Measurements from ENCODE around the gene TWF2.
A peak's percentile ranks its signal among the peaks of the same experiment; 100 is the strongest.

Gene TWF2

DNA sequence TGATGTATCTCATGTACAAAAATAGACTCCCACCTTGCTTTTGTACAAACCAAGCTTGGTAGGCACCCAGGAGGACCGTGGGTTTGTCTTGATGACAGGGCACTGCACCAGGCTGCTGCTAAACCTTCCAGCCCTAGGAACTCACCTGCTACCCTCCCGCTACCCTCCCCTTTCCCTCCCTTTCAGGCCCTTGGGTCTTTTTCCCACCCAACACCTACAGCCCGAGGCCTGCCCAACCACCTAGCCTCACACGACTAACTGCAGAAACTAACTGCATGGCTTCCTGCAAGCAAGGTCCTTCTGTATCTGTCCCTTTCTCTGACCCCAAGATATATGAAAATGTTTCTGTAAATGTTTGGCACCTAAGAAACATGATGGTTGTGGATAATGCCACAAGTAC lies 17.7 kb upstream of the TWF2 start:
- no peak for DNase-seq

DNA sequence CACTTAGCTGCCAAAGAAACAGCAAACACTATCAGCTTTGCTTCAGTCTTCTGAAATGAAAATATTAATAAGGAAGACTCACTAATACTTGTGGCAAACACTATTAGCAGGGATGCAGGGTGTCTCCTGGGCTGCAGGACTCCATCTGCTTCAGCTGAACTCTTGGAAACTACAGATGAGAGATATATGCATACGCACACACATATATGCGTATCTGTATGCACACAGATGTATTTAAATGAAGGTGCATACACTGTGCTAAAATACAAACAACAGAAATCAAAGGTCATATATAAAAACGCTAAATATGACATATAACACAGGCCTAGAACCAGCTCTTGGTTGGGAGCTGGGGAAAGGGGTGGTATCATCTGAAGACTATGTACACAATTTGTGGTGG lies 17.2 kb upstream of the TWF2 start:
- DNase-seq, result no peak

DNA sequence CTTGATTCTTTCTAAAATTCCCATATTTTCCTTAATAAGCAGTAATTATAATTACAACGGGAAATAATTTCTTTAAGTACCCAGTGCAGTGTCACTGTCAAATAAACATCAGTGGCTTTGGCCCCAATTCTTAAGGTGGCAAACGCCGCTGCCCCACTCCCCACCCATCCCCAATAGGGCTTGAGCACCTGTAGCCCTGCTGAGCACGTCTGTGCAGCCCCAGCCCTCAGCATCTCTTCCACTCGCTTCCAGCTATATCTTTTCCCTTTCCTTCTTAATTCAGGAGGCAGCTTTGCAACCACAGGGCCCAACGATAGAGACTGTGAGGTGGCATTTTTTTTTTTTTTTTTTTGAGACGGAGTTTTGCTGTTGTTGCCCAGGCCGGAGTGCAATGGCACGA lies 15.7 kb upstream of the TWF2 start:
- no peak for DNase-seq

DNA sequence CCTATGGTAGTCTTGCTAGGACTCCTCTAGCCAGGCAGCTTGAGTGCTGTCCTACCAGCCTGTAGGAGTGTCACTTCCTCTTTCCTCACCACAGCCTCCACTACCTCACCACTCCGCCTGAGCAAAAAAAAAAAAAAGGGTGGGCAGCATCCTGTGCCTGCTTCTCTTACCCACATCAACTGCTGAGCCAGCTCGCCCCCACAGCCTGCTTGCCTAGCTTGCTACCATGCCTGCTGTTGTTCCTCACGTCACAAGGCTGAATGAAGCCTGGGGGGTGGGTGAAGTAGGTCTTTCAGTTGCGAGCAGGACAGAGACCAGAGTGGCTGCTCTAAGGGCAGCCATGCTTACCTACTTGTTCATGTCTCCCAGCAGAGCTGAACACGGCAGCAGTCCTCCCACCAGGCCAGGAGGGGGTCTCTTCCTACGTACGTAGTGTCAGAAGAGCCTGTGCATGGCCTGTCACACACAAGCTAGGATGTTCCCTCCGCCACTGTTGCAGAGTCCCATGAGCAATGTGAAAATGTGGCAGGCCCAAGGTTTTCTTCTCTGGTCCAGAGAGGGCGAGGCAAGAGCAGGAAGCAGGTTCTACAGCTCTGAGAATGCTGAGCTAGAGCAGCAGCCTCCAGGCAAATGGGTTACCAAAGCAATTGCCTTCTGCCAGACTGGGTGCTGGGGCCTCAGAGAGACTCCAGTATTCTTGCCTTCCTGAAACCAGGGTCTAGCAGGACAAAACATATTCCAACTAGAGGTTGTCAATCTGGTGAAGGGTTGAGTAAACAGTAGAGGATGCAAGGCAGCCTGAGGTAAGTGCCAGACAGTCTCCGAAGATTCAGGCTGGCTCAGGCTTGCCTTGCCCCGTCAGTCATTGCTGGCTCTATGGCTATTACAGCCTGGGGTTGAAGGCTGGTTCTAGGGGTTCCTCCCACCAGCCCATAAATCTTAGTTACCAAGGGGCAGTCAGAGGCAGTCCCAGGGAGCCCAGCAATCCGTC lies 14.7 kb upstream of the TWF2 start:
- peak; percentile 97 for DNase-seq

DNA sequence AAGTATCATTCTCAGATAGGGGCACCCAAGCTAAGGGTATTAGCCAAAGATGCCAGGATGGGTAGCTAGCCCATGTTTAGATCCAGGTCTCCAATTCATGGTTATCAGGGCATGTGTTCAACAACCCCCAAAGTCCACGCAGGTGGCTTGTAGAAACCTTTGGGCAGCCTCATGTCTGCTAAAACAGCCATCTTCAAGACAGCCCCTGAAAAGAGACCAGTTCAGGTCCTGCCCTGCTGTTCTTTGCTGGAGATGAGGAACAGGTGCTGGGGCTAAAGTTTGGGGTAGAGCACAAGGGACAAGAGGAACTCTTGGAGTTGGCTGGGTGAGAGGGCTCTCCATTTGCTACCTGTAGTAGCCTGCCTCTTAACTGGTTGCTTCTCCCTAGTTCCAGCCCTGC lies 11.2 kb upstream of the TWF2 start:
- no peak for DNase-seq

DNA sequence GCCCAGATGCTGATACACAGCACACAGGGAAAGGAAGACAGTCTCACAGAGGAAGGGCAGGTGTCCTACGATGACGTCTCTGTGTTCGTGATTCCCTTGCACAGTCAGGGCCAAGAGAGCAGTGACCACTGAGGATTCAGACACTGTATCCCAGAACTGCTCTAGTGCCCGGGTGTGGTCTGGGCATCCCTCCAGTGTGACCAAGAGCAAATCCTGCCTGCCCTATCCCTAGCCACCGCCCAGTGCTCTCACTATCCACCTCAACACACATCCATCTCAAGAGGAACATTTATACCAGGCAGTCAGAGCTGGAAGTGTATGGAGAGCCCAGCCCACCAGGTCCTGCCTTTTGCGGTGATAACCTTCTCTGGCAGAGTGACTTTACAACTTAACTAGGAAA lies 10.7 kb upstream of the TWF2 start:
- no peak for DNase-seq

- peak; percentile 45 for DNase-seq
These were observed 10.0 kb upstream of the TWF2 start for GRCh38 chr3:52248816-52249547.

DNA sequence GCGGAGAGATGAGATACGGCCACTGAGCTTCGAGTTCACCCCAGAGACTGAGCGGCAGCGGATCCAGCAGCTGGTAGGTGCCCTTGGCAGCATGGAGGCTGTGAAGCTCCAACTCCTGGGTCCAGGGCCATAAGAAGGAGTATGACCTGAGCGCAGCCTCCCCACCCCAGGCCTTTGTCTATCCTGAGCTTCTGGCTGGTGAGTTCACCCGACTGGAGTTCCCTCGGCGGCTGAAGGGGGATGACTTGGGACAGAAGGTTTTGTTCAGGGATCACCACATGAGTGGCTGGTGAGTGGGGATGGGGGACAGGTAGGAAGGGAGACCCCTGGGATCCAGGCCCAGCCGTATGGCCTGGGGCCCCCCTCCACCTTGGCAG lies 9.2 kb upstream of the TWF2 start:
- DNase-seq, result no peak

- no peak for DNase-seq
These were observed 8.6 kb upstream of the TWF2 start for GRCh38 chr3:52247409-52248164.

DNA sequence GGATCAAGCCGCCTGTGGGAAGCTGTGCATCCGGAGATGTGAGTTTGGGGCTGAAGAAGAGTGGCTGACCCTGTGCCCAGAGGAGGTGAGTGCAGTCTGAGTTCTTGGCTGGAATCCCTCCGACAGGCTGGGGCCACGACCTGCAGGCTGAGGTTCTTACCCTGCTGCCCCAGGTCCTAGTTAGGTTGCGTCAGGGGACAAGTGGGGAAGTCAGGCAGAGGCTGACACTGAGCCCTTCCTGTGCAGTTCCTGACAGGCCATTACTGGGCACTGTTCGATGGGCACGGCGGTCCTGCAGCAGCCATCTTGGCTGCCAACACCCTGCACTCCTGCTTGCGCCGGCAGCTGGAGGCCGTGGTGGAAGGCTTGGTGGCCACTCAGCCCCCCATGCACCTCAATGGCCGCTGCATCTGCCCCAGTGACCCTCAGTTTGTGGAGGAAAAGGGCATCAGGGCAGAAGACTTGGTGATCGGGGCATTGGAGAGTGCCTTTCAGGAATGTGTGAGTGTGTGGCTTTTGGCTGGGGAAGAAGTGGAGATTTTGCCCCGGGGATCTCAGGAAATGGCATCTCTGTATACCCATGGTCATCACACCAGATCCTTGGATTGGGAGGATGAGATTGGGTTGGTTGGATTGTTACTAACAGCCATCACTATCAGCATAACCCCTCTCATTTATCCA lies 7.9 kb upstream of the TWF2 start:
- peak; percentile 38 for DNase-seq

GRCh38 chr3:52246264-52246620 lies 7.3 kb upstream of the TWF2 start:
- DNase-seq, result no peak

GRCh38 chr3:52245322-52246263 lies 6.6 kb upstream of the TWF2 start, which contains the start of gene PPM1M:
TSS of gene PPM1M (plus strand) at chr3:52245759. CDS start at chr3:52245825, 66 bp downstream.
- DNase-seq, result peak; percentile 68

- peak; percentile 67 for DNase-seq
These were observed 5.1 kb upstream of the TWF2 start for GRCh38 chr3:52243791-52244628.

DNA sequence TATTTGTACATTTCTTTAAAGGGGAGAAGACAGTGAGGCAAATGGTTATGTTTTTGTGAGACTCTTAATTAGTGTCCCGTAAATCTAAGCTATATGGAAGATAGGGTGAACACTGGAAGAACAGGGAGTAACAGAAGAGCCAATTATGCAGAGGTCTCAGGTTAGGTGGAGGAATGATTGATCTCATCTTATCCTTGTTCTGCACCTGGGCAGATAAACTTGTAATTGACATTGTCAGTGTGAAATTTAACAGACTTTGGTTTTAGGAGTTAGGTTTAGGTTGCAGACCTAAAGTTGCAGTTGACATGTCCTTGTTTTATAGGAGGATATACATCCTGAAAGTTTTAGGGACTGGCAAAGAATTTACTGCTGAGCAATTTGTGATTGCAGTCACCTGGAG lies 3.1 kb upstream of the TWF2 start:
- no peak for DNase-seq

GRCh38 chr3:52240886-52241370 lies 2.0 kb upstream of the TWF2 start:
- no peak for DNase-seq

DNA sequence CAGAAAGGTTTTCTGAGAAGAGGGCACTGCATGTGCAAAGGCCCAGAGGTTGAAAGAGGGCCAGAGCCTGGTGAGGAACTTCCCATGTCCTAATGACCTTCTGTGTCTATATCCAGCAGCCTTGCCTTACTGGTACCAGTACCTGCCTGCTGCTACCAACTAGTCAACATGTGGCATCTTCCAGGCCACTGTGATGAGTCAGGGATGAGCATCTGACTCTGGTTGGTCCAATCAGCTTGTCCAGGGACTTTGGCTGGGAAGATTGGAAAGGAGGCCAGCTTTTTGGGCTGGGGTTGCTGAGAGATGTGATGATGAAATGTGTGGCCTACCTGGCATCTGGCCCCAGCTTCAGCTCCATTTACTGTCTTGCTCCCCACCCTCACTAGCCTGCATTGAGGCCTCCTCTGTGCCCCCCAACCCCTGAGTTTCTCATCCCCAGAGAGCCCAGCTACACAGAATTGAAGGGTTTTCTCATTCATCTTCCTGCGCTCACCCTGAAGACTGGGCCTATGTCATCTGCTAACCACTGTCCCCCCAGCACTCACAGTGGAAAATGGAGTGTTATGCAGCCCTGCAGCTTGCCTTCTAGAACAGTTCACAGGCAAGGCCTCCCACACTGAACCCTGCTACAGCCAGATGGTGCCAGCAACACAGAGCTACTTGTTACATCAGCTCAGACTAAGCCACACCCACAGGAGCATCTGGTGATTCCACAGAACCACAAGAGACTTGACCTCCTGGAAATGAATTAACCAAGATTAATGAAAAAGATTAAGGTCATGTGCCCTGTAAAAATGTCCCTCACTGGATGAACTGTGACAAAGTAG lies 1.3 kb upstream of the TWF2 start:
- DNase-seq, result peak; percentile 96

DNA sequence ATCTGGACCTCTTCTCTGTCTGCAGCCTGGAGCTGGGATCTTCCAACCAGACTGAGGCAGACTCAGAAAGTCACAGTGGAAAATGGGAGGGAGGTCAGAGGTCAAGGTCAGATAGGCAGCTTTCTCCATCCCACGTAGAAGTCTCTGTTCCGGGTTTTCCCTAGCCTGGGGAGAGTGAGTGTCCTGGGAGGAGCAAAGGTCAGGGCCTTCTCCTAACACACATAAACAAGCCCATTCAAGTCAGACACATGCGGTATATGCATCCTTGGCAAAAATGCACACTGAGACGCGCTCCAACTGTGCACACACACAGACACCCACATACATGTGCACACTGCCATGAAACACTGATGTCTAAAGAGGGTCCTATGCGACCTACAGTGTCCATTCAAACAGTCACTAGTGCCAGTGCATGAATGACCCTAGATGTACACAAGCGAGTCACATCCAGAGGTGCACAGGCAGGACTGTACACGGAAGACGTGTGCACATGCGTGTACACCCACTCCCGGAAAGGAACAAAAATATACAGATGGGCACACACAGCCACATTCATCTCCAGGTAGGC lies 681 bp downstream of the TWF2 start:
- DNase-seq, result peak; percentile 16

DNA sequence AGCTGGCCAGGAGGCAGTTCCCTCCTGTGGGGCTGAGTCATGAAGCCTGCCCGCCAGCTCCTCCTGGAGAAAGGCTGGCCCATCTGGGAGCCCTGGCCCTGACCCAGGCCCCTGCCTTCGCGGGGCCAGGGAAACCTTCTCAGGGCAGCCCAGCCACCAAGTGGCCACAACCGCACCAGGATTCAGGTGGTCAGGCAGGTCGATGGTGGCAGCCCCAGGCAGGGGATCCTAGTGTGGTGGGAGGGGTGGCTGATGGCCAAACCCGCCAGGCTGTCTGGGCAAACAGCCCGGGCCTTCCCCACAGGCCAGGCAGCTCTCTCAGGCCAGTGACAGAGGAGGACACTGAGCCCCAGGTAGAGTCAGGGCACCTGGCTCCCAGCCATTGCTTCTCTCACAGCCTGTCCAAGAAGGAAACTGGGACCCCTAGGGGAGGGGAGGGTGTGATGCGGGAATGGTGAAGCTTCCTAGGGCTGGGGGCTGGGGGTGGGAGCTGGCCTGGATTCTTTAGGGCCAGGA lies 1.2 kb downstream of the TWF2 start:
- peak; percentile 55 for DNase-seq

Data from hematopoietic multipotent progenitor cell treated with erythropoietin and hydrocortisone succinate and interleukin-3 and kit ligand, for 4 days (in vitro differentiated cells).